Esophagus muscularis mucosa (tissue), 4 donors: ENCODE measurements around the gene EMC10. TPM values are rescaled to one million over a fixed set of nuclear protein-coding genes. Genes with fewer than 3 reads are reported as not detected.

Experiments used
- DNase-seq: peaks from one replicate; pipeline ENCODE4 v3.0.0-alpha.2; 2017; ENCODE audit errors: extremely low spot score
- H3K27ac ChIP-seq, 4 donors: fragments of 200-600 bp; sonication (generic); replicated peaks in 1 of 4; 1 replicate in 3 of 4; 2 replicates in 1 of 4; pipeline ENCODE4 v1.5.1; 2016 to 2019; ENCODE audit warnings: mild to moderate bottlenecking in 1 of 4
- H3K27me3 ChIP-seq, 4 donors: fragments of 200-600 bp; sonication (generic); one replicate each; pipeline versions ENCODE4 v1.5.1 to v1.6.0; 2016 to 2019
- H3K36me3 ChIP-seq, 4 donors: fragments of 200-600 bp; sonication (generic); one replicate each; pipeline ENCODE4 v1.5.1; 2016 to 2019
- H3K4me1 ChIP-seq, 4 donors: fragments of 200-600 bp; sonication (generic); one replicate each; pipeline ENCODE4 v1.5.1; 2016 to 2019
- H3K4me3 ChIP-seq, 4 donors: fragments of 200-600 bp; sonication (generic); 1 replicate in 2 of 4; 2 replicates in 2 of 4; pipeline ENCODE4 v1.5.1; 2016 to 2019; ENCODE audit warnings: mild to moderate bottlenecking in 4 of 4, moderate library complexity in 1 of 4
- H3K9me3 ChIP-seq, 4 donors: fragments of 200-600 bp; sonication (generic); 1 replicate in 3 of 4; 2 replicates in 1 of 4; pipeline ENCODE4 v1.5.1; 2016 to 2019
- CTCF ChIP-seq, 3 experiments: fragments of 200-600 bp in 2 of 3; fragments of 450-650 bp in 1 of 3; sonication (generic) in 2 of 3; IDR thresholded peaks; one replicate each; pipeline ENCODE4 v1.5.1; 2017 to 2019; ENCODE audit warnings: antibody characterized with exemption in 3 of 3, mild to moderate bottlenecking in 2 of 3, moderate library complexity in 1 of 3
- EP300 ChIP-seq: sonication (generic); formaldehyde crosslinking; IDR thresholded peaks from one replicate; pipeline ENCODE4 v1.6.1; 2017; ENCODE audit warnings: antibody characterized with exemption
- POLR2A ChIP-seq: fragments of 450-650 bp; IDR thresholded peaks from one replicate; pipeline ENCODE4 v1.6.1; 2017; ENCODE audit warnings: antibody characterized with exemption, moderate library complexity, mild to moderate bottlenecking, low read depth
- POLR2AphosphoS5 ChIP-seq, 2 donors: sonication (generic); formaldehyde crosslinking; IDR thresholded peaks; one replicate each; pipeline ENCODE4 v1.6.1; 2017; ENCODE audit warnings: antibody characterized with exemption in 2 of 2
- WGBS: methylation state at CpG from one replicate; pipeline ENCODE4 v1.1.5; 2018; 5-methylcytosine and 5-hydroxymethylcytosine counted together
- intact Hi-C: fragments of 100-400 bp; cut with DNase I; formaldehyde crosslinking; loops from one replicate; pipeline ENCODE4 v1.15.1; 2023
- total RNA-seq, 4 donors: library from RNA; depleted of rRNA; stranded (reverse); fragments of >200 nt; gene quantifications; one replicate each; pipeline versions ENCODE4 v1.1.0 to v1.2.1, GENCODE V29; 2016

The EMC10 gene
- total RNA-seq, 4 donors from 2014 or later, result 41.1 to 79.1 (median 59.7) TPM

DNA sequence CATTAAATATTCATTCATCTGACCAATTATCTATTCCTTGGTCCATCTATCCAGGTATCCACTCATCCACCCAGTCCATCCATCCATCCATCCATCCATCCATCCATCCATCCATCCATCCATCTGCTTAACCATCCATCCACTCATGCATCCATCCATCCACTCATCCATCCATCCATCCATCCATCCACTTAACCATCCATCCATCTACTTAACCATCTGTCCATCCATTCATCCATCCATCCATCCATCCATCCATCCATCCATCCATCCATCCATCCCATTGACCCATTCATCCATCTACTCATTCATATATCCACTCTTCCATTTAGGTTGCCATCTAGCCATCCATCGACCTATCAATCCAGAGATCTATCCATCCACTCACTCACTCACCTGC, 32.2 kb upstream of the EMC10 start:
- no peak for DNase-seq
- 63% methylated on average over 1 of the region's 1 CpG for WGBS

DNA sequence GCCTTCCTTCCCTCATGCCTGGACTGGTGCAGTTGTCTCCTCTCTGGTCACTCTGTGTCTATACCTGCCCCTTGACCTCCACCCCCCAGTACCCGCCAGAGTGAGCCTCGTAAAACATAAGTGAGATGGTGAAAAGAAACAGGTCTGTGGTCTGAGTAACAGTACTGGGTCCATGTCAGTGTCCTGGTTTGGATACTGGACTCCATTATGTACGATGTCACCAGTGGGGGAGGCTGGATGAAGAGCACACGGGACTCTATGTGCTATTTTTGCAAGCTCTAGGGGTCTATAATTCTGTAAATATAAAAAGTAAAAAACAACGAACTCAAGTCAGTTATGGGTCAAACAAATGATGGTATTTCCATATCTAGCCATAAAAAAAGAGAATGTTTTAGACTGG, 29.3 kb upstream of the EMC10 start:
- Histone ChIP-seq H3K27me3 (peaks cover 0 to 30% (median 4%) of the 10 kb centered on the region in 4 donors), H3K4me3 (no peak overlapping the region), H3K36me3 (no peaks in the 10 kb centered on the region), H3K9me3 (peaks cover 0 to 4% (median 0%) of the 10 kb centered on the region in 4 donors), H3K27ac (no peak overlapping the region), H3K4me1 (no peaks in the 10 kb centered on the region)
- WGBS, result 83% methylated on average over 5 of the region's 5 CpGs
- no peak for DNase-seq
- TF ChIP-seq EP300, result no peak
- no peak for TF ChIP-seq CTCF (IDR thresholded peaks at IDR 0.05)
- TF ChIP-seq POLR2A, result no peak
- TF ChIP-seq POLR2AphosphoS5 (IDR thresholded peaks at IDR 0.05), result no peak
- intact Hi-C loops, result no loop called here

More for the DNA sequence above, 32.2 kb upstream of the EMC10 start:
- Histone ChIP-seq H3K36me3 (no peaks in the 10 kb centered on the region), H3K4me3 (no peak overlapping the region), H3K27ac (no peak overlapping the region), H3K9me3 (peaks cover 0 to 4% (median 0%) of the 10 kb centered on the region in 4 donors), H3K27me3 (peaks cover 0 to 14% (median 0%) of the 10 kb centered on the region in 4 donors), H3K4me1 (no peaks in the 10 kb centered on the region)
- intact Hi-C loops, result no loop called here
- TF ChIP-seq EP300 (no peak), POLR2AphosphoS5 (IDR thresholded peaks at IDR 0.05) (no peak), CTCF (IDR thresholded peaks at IDR 0.05) (no peak), POLR2A (no peak)

GRCh38 chr19:50447750-50448149, 28.6 kb upstream of the EMC10 start:
- Histone ChIP-seq H3K36me3 (no peaks in the 10 kb centered on the region), H3K9me3 (peaks cover 0 to 4% (median 0%) of the 10 kb centered on the region in 4 donors), H3K4me3 (no peak overlapping the region), H3K27ac (no peak overlapping the region), H3K4me1 (no peaks in the 10 kb centered on the region), H3K27me3 (peaks cover 0 to 30% (median 4%) of the 10 kb centered on the region in 4 donors)
- TF ChIP-seq POLR2AphosphoS5 (IDR thresholded peaks at IDR 0.05) (no peak), POLR2A (no peak), CTCF (IDR thresholded peaks at IDR 0.05) (no peak), EP300 (no peak)
- DNase-seq, result no peak
- intact Hi-C loops, result no loop called here
- 91% methylated on average over 10 of the region's 10 CpGs for WGBS

DNA sequence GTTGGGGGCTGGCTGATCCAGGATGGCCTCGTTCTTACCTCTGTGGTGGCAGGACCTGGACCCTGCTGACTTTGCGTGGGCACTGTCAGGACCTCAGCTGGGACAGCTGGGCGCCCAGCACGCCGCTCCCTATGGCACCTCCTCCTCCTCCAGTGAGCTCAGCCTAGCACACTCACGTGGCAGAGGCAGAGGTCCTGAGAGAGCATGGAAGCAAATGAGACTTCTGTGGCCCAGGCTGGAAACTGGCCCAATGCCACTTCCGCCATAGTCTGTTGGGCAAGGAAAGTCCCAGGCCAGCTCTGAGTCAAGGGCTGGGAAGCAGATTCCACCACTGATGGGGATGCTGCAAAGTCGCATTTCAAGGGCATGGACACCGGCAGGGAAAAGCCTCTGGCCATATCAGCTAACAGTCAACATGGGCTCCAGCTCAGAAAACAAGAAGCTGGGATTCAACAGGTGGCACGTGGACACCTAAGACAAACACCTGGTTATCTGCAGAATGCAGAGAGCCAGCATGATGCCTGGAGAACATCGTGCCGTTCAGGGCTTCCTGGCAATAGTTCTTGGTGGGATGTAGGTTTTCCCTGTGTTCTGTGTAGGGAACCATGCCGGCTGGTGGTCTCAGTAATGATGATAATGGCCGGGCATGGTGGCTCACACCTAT, 26.9 kb upstream of the EMC10 start:
- H3K36me3 ChIP-seq, result no peaks in the 10 kb centered on the region
- H3K27ac ChIP-seq, result no peak overlapping the region
- DNase-seq, result no peak
- WGBS, result 83% methylated on average over 10 of the region's 14 CpGs
- H3K27me3 ChIP-seq, result peaks cover 0 to 30% (median 4%) of the 10 kb centered on the region in 4 donors
- intact Hi-C loops, result no loop called here
- H3K9me3 ChIP-seq, result peaks cover 0 to 4% (median 0%) of the 10 kb centered on the region in 4 donors
- H3K4me1 ChIP-seq, result no peaks in the 10 kb centered on the region
- H3K4me3 ChIP-seq, result no peak overlapping the region
- no peak for TF ChIP-seq EP300
- TF ChIP-seq POLR2AphosphoS5 (IDR thresholded peaks at IDR 0.05), result no peak
- no peak for TF ChIP-seq CTCF (IDR thresholded peaks at IDR 0.05)
- TF ChIP-seq POLR2A, result no peak
